A549 (cell line): ENCODE results near the gene LRRIQ3.
"Not testable (repeated sequence)": the region's sequence is repeated elsewhere in the genome, so short reads cannot be mapped to it uniquely, and the experiment has no call there.

ENCODE experiments used
- MAFK ChIP-seq: fragments of 450-650 bp; IDR thresholded peaks from 2 replicates; pipeline ENCODE4 v1.6.1; 2014; ENCODE audit not compliant: partially characterized antibody
- POLR2A ChIP-seq: IDR thresholded peaks from 2 replicates; pipeline ENCODE4 v1.6.1; 2012; ENCODE audit warnings: mild to moderate bottlenecking, low read length
- RAD21 ChIP-seq, 2 experiments: fragments of >200 bp in 1 of 2; sonication (Bioruptor Twin) in 1 of 2; formaldehyde crosslinking in 1 of 2; IDR thresholded peaks in 1 of 2; conservative IDR thresholded peaks in 1 of 2; 2 replicates in 1 of 2; 3 replicates in 1 of 2; pipeline ENCODE4 v1.6.1; 2012 to 2018; ENCODE audit warnings: inconsistent platforms in 1 of 2
- REST ChIP-seq: fragments of 200-600 bp; sonication (generic); IDR thresholded peaks from 2 replicates; pipeline ENCODE4 v1.6.1; 2016; ENCODE audit warnings: antibody characterized with exemption, mild to moderate bottlenecking, moderate library complexity
- TP53 ChIP-seq: fragments of 250-450 bp; sonication (Bioruptor Pico); IDR thresholded peaks from 2 replicates; pipeline ENCODE4 v1.5.0; 2021; ENCODE audit warnings: mild to moderate bottlenecking, moderate library complexity
- TF ChIP-seq, protein P1 (sequence below): fragments of >200 bp; sonication (Bioruptor Twin); formaldehyde crosslinking; IDR thresholded peaks from 3 replicates; pipeline ENCODE4 v1.5.1; 2016

DNA sequence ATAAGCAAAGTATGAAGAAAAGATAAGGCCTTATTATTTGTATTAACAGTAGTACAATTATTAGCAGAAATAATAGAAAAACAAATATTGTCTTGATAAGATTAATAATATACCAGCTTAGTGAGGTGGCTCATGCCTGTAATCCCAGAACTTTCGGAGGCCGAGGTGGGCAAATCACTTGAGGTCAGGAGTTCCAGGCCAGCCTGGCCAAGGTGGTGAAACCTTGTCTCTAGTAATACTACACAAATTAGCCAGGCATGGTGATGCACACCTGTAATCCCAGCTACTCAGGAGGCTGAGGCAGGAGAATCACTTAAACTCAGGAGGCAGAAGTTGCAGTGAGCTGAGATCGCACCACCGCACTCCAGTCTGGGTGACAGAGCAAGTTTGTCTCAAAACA lies 80.6 kb downstream of the LRRIQ3 start:
- not testable (repeated sequence) for TF ChIP-seq RAD21 (conservative IDR thresholded peaks at IDR 0.05 in 1 of 2, IDR thresholded peaks at IDR 0.05 in 1 of 2); POLR2A; MAFK; TP53 (CRISPR knock-in tag); REST
- TF ChIP-seq, protein P1, sequence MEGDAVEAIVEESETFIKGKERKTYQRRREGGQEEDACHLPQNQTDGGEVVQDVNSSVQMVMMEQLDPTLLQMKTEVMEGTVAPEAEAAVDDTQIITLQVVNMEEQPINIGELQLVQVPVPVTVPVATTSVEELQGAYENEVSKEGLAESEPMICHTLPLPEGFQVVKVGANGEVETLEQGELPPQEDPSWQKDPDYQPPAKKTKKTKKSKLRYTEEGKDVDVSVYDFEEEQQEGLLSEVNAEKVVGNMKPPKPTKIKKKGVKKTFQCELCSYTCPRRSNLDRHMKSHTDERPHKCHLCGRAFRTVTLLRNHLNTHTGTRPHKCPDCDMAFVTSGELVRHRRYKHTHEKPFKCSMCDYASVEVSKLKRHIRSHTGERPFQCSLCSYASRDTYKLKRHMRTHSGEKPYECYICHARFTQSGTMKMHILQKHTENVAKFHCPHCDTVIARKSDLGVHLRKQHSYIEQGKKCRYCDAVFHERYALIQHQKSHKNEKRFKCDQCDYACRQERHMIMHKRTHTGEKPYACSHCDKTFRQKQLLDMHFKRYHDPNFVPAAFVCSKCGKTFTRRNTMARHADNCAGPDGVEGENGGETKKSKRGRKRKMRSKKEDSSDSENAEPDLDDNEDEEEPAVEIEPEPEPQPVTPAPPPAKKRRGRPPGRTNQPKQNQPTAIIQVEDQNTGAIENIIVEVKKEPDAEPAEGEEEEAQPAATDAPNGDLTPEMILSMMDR, result not testable (repeated sequence)
